SK-N-SH treated with all-trans-retinoic acid at 6 μM for 48 hours (cell line): ENCODE data around the gene ADAMTSL1.

Experiments used
- ARNTL ChIP-seq: fragments of 450-650 bp; formaldehyde crosslinking; IDR thresholded peaks from 2 replicates; pipeline ENCODE4 v1.5.0; 2020; ENCODE audit warnings: low read depth, mild to moderate bottlenecking, moderate library complexity, borderline replicate concordance
- GLIS3 ChIP-seq: fragments of 250-450 bp; sonication (Bioruptor Pico); IDR thresholded peaks from 2 replicates; pipeline ENCODE4 v1.5.0; 2020; ENCODE audit warnings: mild to moderate bottlenecking, moderate library complexity
- OSR1 ChIP-seq: fragments of 250-450 bp; sonication (Bioruptor Pico); IDR thresholded peaks from 2 replicates; pipeline ENCODE4 v1.8.0; 2022; ENCODE audit warnings: moderate library complexity, mild to moderate bottlenecking, inconsistent platforms
- PPARA ChIP-seq: fragments of 250-450 bp; sonication (Bioruptor Pico); IDR thresholded peaks from 2 replicates; pipeline ENCODE4 v1.5.0; 2020; ENCODE audit warnings: mild to moderate bottlenecking, borderline replicate concordance
- RARB ChIP-seq: fragments of 250-450 bp; sonication (Bioruptor Pico); IDR thresholded peaks from 2 replicates; pipeline ENCODE4 v1.8.0; 2021; ENCODE audit warnings: mild to moderate bottlenecking, moderate library complexity
- SNAI2 ChIP-seq: fragments of 250-450 bp; sonication (Bioruptor Pico); IDR thresholded peaks from 2 replicates; pipeline ENCODE4 v1.5.0; 2020; ENCODE audit warnings: mild to moderate bottlenecking, moderate library complexity
- ZFP30 ChIP-seq: fragments of 450-650 bp; formaldehyde crosslinking; IDR thresholded peaks from 2 replicates; pipeline ENCODE4 v1.5.0; 2022; ENCODE audit warnings: mild to moderate bottlenecking, moderate library complexity
- ZNF70 ChIP-seq: fragments of 450-650 bp; formaldehyde crosslinking; IDR thresholded peaks from 2 replicates; pipeline ENCODE4 v1.5.0; 2020; ENCODE audit warnings: mild to moderate bottlenecking, moderate library complexity
- ZNF8 ChIP-seq: fragments of 450-650 bp; formaldehyde crosslinking; IDR thresholded peaks from 2 replicates; pipeline ENCODE4 v1.5.0; 2020; ENCODE audit warnings: mild to moderate bottlenecking, moderate library complexity
- TF ChIP-seq, protein P1 (sequence below): fragments of 250-450 bp; sonication (Bioruptor Pico); IDR thresholded peaks from 2 replicates; pipeline ENCODE4 v1.8.0; 2020; ENCODE audit warnings: mild to moderate bottlenecking, moderate library complexity, borderline replicate concordance
- TF ChIP-seq, protein P2 (sequence below): fragments of 250-450 bp; sonication (Bioruptor Pico); IDR thresholded peaks from 2 replicates; pipeline ENCODE4 v1.5.0; 2020; ENCODE audit warnings: mild to moderate bottlenecking, moderate library complexity
- TF ChIP-seq, protein P3 (sequence below): fragments of 250-450 bp; sonication (Bioruptor Pico); IDR thresholded peaks from 2 replicates; pipeline ENCODE4 v1.5.1; 2020; ENCODE audit warnings: low read depth, mild to moderate bottlenecking, moderate library complexity
- TF ChIP-seq, protein P4 (sequence below): fragments of 250-450 bp; sonication (Bioruptor Pico); IDR thresholded peaks from 2 replicates; pipeline ENCODE4 v1.8.0; 2021; ENCODE audit warnings: low read depth, mild to moderate bottlenecking, moderate library complexity, borderline replicate concordance

DNA sequence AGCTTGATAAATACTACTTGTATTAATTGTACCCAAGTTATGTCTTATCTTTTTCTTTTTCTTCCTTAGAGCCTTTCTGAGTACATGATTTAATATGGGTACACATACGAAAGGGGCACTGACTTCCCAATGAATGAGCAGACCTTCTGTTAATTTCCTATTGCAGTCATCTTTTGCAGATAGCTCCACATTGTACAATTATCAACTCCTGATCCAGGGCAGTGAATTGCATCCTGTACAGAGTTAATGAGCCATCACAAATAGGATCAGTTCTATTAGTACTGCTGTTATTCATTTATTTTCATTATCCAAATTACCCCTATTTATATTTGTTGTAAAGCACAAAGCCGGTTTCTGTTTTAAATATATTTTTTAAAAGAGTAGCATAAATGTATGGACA lies 105.6 kb downstream of the ADAMTSL1 start:
- TF ChIP-seq ZNF8 (CRISPR knock-in tag) (no peak), PPARA (no peak), RARB (CRISPR knock-in tag) (no peak), ARNTL (CRISPR knock-in tag) (no peak), ZFP30 (no peak), ZNF70 (CRISPR knock-in tag) (no peak), GLIS3 (no peak), OSR1 (CRISPR knock-in tag) (no peak), SNAI2 (CRISPR knock-in tag) (no peak)
- TF ChIP-seq, protein P1, sequence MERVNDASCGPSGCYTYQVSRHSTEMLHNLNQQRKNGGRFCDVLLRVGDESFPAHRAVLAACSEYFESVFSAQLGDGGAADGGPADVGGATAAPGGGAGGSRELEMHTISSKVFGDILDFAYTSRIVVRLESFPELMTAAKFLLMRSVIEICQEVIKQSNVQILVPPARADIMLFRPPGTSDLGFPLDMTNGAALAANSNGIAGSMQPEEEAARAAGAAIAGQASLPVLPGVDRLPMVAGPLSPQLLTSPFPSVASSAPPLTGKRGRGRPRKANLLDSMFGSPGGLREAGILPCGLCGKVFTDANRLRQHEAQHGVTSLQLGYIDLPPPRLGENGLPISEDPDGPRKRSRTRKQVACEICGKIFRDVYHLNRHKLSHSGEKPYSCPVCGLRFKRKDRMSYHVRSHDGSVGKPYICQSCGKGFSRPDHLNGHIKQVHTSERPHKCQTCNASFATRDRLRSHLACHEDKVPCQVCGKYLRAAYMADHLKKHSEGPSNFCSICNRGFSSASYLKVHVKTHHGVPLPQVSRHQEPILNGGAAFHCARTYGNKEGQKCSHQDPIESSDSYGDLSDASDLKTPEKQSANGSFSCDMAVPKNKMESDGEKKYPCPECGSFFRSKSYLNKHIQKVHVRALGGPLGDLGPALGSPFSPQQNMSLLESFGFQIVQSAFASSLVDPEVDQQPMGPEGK (CRISPR knock-in tag), result no peak
- TF ChIP-seq, protein P2, sequence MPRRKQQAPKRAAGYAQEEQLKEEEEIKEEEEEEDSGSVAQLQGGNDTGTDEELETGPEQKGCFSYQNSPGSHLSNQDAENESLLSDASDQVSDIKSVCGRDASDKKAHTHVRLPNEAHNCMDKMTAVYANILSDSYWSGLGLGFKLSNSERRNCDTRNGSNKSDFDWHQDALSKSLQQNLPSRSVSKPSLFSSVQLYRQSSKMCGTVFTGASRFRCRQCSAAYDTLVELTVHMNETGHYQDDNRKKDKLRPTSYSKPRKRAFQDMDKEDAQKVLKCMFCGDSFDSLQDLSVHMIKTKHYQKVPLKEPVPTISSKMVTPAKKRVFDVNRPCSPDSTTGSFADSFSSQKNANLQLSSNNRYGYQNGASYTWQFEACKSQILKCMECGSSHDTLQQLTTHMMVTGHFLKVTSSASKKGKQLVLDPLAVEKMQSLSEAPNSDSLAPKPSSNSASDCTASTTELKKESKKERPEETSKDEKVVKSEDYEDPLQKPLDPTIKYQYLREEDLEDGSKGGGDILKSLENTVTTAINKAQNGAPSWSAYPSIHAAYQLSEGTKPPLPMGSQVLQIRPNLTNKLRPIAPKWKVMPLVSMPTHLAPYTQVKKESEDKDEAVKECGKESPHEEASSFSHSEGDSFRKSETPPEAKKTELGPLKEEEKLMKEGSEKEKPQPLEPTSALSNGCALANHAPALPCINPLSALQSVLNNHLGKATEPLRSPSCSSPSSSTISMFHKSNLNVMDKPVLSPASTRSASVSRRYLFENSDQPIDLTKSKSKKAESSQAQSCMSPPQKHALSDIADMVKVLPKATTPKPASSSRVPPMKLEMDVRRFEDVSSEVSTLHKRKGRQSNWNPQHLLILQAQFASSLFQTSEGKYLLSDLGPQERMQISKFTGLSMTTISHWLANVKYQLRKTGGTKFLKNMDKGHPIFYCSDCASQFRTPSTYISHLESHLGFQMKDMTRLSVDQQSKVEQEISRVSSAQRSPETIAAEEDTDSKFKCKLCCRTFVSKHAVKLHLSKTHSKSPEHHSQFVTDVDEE (CRISPR knock-in tag), result no peak
- TF ChIP-seq, protein P3, sequence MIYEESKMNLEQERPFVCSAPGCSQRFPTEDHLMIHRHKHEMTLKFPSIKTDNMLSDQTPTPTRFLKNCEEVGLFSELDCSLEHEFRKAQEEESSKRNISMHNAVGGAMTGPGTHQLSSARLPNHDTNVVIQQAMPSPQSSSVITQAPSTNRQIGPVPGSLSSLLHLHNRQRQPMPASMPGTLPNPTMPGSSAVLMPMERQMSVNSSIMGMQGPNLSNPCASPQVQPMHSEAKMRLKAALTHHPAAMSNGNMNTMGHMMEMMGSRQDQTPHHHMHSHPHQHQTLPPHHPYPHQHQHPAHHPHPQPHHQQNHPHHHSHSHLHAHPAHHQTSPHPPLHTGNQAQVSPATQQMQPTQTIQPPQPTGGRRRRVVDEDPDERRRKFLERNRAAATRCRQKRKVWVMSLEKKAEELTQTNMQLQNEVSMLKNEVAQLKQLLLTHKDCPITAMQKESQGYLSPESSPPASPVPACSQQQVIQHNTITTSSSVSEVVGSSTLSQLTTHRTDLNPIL (CRISPR knock-in tag), result no peak
- TF ChIP-seq, protein P4, sequence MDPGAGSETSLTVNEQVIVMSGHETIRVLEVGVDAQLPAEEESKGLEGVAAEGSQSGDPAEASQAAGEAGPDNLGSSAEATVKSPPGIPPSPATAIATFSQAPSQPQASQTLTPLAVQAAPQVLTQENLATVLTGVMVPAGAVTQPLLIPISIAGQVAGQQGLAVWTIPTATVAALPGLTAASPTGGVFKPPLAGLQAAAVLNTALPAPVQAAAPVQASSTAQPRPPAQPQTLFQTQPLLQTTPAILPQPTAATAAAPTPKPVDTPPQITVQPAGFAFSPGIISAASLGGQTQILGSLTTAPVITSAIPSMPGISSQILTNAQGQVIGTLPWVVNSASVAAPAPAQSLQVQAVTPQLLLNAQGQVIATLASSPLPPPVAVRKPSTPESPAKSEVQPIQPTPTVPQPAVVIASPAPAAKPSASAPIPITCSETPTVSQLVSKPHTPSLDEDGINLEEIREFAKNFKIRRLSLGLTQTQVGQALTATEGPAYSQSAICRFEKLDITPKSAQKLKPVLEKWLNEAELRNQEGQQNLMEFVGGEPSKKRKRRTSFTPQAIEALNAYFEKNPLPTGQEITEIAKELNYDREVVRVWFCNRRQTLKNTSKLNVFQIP (CRISPR knock-in tag), result no peak
